Activated naive CD4-positive, alpha-beta T cell treated with anti-CD3 and anti-CD28 coated beads, Interleukin-2, amount 50 U/mL, for 72 hours (primary cell): ENCODE data around the gene GARIN3. TPM values are rescaled to one million over a fixed set of nuclear protein-coding genes. Genes with fewer than 3 reads are reported as not detected.
"Not testable (repeated sequence)": the region's sequence is repeated elsewhere in the genome, so short reads cannot be mapped to it uniquely, and the experiment has no call there.

Experiments used
- ATAC-seq, 2 donors: fragments of 150-1000 bp; cut with Tn5 transposase; 2 replicates each; pipeline ENCODE4 v1.10.0; 2021; ENCODE audit warnings: mild to moderate bottlenecking in 2 of 2, moderate library complexity in 2 of 2
- DNase-seq, 2 donors: peaks; one replicate each; pipeline ENCODE4 v3.0.0; 2021 to 2022; ENCODE audit warnings: low spot score in 2 of 2
- H3K27ac Mint-ChIP-seq, 2 donors: one replicate each; pipeline ENCODE4 v1.8.0; 2022; ENCODE audit warnings: mild to moderate bottlenecking in 2 of 2, mixed read lengths in 2 of 2
- H3K36me3 Mint-ChIP-seq, 2 donors: one replicate each; pipeline ENCODE4 v1.8.0; 2022; ENCODE audit warnings: mixed read lengths in 2 of 2
- H3K9me3 Mint-ChIP-seq, 2 donors: one replicate each; pipeline ENCODE4 v1.8.0; 2022; ENCODE audit warnings: mixed read lengths in 2 of 2
- total RNA-seq, 2 donors: library from RNA; stranded (reverse); gene quantifications; one replicate each; pipeline ENCODE4 v1.2.3, GENCODE V29; 2022

The GARIN3 gene
- under 1 TPM; 0.46 to 0.47 TPM for total RNA-seq

- ATAC-seq = no peak
- peaks cover 19 to 43% of the 10 kb centered on the region in 2 donors for H3K36me3 Mint-ChIP-seq
- H3K9me3 Mint-ChIP-seq = peaks cover 10 to 17% of the 10 kb centered on the region in 2 donors
- no peak for DNase-seq
- H3K27ac Mint-ChIP-seq = peak within 1 kb of the TSS; percentile 92 to 93
Observed at GRCh38 chr5:157166214-157167213, at the start of gene GARIN3. GARIN3 (minus strand) TSS chr5:157166264; CDS start chr5:157166168, 96 bp downstream.

GRCh38 chr5:157215514-157216167 is 49.6 kb upstream of the GARIN3 start:
- ATAC-seq = peak in 1 of 2 donors; percentile 25
- peak overlapping the region; percentile 95 to 98 for H3K27ac Mint-ChIP-seq
- H3K9me3 Mint-ChIP-seq = peaks cover 0 to 5% of the 10 kb centered on the region in 2 donors
- peaks cover 69 to 92% of the 10 kb centered on the region in 2 donors for H3K36me3 Mint-ChIP-seq
- DNase-seq = no peak

GRCh38 chr5:157214861-157215513 is 48.9 kb upstream of the GARIN3 start:
- no peak for DNase-seq
- peak; percentile 9 to 18 for ATAC-seq

GRCh38 chr5:157214415-157214814 is 48.4 kb upstream of the GARIN3 start:
- no peak for DNase-seq
- ATAC-seq = no peak
- peaks cover 0 to 5% of the 10 kb centered on the region in 2 donors for H3K9me3 Mint-ChIP-seq
- peak overlapping the region; percentile 95 to 98 for H3K27ac Mint-ChIP-seq
- H3K36me3 Mint-ChIP-seq = peaks cover 60 to 93% of the 10 kb centered on the region in 2 donors

More at GRCh38 chr5:157214861-157215513, 48.9 kb upstream of the GARIN3 start:
- Mint-ChIP-seq H3K9me3 (peaks cover 0 to 5% of the 10 kb centered on the region in 2 donors), H3K36me3 (peaks cover 63 to 95% of the 10 kb centered on the region in 2 donors), H3K27ac (peak overlapping the region; percentile 95 to 98)

- peak; percentile 11 to 47 for ATAC-seq
- no peak for DNase-seq
- peaks cover 0 to 5% of the 10 kb centered on the region in 2 donors for H3K9me3 Mint-ChIP-seq
- H3K27ac Mint-ChIP-seq = peak overlapping the region; percentile 57 to 95
- H3K36me3 Mint-ChIP-seq = peaks cover 55 to 93% of the 10 kb centered on the region in 2 donors
Observed at GRCh38 chr5:157213527-157214243, 47.6 kb upstream of the GARIN3 start.

GRCh38 chr5:157212307-157212706 is 46.2 kb upstream of the GARIN3 start:
- Mint-ChIP-seq H3K36me3 (peaks cover 58 to 95% of the 10 kb centered on the region in 2 donors), H3K9me3 (peaks cover 0 to 5% of the 10 kb centered on the region in 2 donors), H3K27ac (peak overlapping the region; percentile 85 to 95)
- no peak for DNase-seq
- no peak for ATAC-seq

GRCh38 chr5:157210652-157211051 is 44.6 kb upstream of the GARIN3 start:
- H3K36me3 Mint-ChIP-seq = peaks cover 53 to 95% of the 10 kb centered on the region in 2 donors
- not testable (repeated sequence) for DNase-seq, ATAC-seq
- H3K27ac Mint-ChIP-seq = peak overlapping the region; percentile 60 to 65
- peaks cover 0 to 12% of the 10 kb centered on the region in 2 donors for H3K9me3 Mint-ChIP-seq

- ATAC-seq (no peak), DNase-seq (no peak)
- Mint-ChIP-seq H3K9me3 (peaks cover 0 to 7% of the 10 kb centered on the region in 2 donors), H3K36me3 (peaks cover 34 to 85% of the 10 kb centered on the region in 2 donors), H3K27ac (peak overlapping the region in 1 of 2 donors; percentile 72)
Observed at GRCh38 chr5:157205708-157206107, 39.6 kb upstream of the GARIN3 start.

- Mint-ChIP-seq H3K9me3 (peaks cover 0 to 7% of the 10 kb centered on the region in 2 donors), H3K36me3 (peaks cover 42 to 86% of the 10 kb centered on the region in 2 donors), H3K27ac (peak overlapping the region; percentile 70 to 83)
- ATAC-seq = no peak
- no peak for DNase-seq
Observed at GRCh38 chr5:157204765-157205164, 38.7 kb upstream of the GARIN3 start.

- ATAC-seq (no peak), DNase-seq (no peak)
- Mint-ChIP-seq H3K36me3 (peaks cover 48 to 87% of the 10 kb centered on the region in 2 donors), H3K27ac (peak overlapping the region; percentile 70 to 83), H3K9me3 (peaks cover 0 to 7% of the 10 kb centered on the region in 2 donors)
Observed at GRCh38 chr5:157203417-157203816, 37.4 kb upstream of the GARIN3 start.

- Mint-ChIP-seq H3K9me3 (peaks cover 0 to 7% of the 10 kb centered on the region in 2 donors), H3K36me3 (peaks cover 41 to 77% of the 10 kb centered on the region in 2 donors), H3K27ac (peak overlapping the region; percentile 82 to 83)
- no peak for ATAC-seq
- no peak for DNase-seq
Observed at GRCh38 chr5:157201857-157202256, 35.8 kb upstream of the GARIN3 start.

- Mint-ChIP-seq H3K27ac (peak overlapping the region; percentile 94 to 97), H3K36me3 (peaks cover 47 to 63% of the 10 kb centered on the region in 2 donors), H3K9me3 (no peaks in the 10 kb centered on the region)
- ATAC-seq = peak; percentile 90
- no peak for DNase-seq
Observed at GRCh38 chr5:157198277-157198986, 32.4 kb upstream of the GARIN3 start.

- peak overlapping the region; percentile 94 to 97 for H3K27ac Mint-ChIP-seq
- no peak for DNase-seq
- ATAC-seq = no peak
- H3K36me3 Mint-ChIP-seq = peaks cover 50 to 63% of the 10 kb centered on the region in 2 donors
- H3K9me3 Mint-ChIP-seq = no peaks in the 10 kb centered on the region
Observed at GRCh38 chr5:157197086-157197485, 31.0 kb upstream of the GARIN3 start.

- Mint-ChIP-seq H3K9me3 (no peaks in the 10 kb centered on the region), H3K36me3 (peaks cover 55 to 60% of the 10 kb centered on the region in 2 donors), H3K27ac (peak overlapping the region; percentile 68 to 93)
- DNase-seq = no peak
- ATAC-seq = no peak
Observed at GRCh38 chr5:157196045-157196444, 30.0 kb upstream of the GARIN3 start.
